GM04503 (cell line): ENCODE results near the gene PYURF.
"Not testable (repeated sequence)": the region's sequence is repeated elsewhere in the genome, so short reads cannot be mapped to it uniquely, and the experiment has no call there.

Experiments
- DNase-seq: peaks from one replicate; pipeline ENCODE4 v3.0.0-alpha.2; 2012; ENCODE audit warnings: low read depth

The PYURF gene, protein sequence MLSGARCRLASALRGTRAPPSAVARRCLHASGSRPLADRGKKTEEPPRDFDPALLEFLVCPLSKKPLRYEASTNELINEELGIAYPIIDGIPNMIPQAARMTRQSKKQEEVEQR

DNA sequence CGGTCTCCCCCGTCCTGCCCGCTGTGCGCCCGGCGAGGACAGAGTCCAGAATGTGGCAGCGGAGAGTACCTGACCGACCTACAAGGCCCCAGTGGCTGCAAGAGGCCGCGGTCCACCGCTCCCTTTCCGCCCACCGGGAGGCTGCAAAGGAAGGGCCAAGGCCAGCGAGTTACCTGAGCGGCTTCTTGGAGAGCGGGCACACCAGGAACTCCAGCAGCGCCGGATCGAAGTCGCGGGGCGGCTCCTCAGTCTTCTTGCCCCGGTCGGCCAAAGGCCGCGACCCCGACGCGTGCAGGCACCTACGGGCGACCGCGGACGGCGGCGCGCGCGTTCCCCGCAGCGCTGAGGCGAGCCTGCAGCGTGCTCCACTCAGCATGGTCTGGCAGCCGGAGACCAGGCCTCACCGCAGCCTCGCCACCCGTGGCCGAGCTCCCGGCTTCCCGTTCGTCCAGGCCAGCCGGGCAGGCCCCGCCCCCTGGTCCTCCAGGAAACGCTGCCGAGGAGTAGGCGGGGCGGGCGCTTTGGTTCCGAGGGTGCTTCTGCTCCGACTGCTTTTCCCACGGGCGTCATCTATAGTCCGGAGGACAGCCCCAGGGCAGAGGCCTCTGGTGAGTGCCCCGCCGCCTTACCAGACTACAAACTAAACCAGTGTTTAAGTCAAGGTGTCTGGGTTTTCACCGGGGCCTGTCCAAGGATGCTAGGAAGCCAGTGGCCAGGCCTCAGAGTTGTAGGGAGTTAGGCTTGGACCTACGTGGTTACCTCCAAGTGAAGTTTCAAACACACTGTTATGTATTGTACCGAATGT lies at the start of gene PYURF:
PYURF (minus strand) TSS at position 452 of the 805 bp plus-strand sequence; CDS start at position 376, 76 bp downstream.
- peak; percentile 75 for DNase-seq

DNA sequence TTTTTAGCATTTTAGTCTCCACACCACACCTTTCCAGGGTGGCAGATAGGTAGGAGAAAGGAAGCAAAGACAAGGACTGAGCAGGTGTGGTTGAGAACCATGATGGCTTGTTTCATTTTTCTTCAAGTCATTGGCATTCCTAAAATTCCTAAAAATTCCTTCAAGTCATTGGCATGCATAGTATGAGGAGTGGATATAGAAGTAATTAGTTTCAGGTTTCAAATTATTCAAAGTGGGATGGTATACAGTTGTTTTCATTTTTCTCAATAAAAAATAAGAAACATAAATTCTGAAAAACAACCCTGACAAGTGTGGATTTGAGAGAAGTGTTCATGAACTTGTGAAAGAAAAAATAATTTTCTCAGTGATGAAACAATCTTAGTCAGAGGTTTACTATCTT lies 46.4 kb upstream of the PYURF start:
- DNase-seq = no peak

DNA sequence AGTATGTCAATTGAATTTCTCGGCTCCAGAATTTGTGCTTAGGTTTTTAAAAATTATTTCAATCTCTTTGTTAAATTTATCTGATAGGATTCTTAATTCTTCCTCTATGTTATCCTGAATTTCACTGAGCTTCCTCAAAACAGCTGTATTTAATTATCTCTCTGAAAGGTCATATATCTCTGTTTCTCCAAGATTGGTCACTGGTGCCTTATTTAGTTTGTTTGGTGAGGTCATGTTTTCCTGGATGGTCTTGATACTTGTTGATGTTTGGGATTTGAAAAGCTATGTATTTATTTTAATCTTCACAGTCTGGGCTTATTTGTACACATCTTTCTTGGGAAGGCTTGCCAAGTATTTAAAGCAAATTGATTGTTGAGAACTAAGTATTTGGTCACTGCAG lies 44.0 kb upstream of the PYURF start:
- no peak for DNase-seq

DNA sequence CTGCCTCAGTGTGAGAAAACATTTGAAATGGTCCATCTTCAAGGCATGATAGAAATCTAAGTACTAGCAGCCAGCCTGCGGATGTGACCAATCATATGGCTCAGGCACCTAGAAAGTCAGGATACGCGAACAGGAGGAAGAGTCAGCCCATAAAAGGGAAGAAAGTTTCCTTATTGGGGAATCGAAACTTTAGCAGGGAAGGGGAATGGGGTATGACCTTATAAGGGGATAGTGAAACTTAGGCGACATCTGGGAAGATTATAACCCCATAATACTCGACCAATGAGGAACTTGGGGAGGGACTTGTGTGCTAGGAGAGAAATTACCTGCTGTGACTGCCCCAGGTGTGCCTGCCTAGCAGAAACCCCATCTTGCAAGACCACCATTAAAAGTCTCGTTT lies 26.2 kb upstream of the PYURF start:
- no peak for DNase-seq

DNA sequence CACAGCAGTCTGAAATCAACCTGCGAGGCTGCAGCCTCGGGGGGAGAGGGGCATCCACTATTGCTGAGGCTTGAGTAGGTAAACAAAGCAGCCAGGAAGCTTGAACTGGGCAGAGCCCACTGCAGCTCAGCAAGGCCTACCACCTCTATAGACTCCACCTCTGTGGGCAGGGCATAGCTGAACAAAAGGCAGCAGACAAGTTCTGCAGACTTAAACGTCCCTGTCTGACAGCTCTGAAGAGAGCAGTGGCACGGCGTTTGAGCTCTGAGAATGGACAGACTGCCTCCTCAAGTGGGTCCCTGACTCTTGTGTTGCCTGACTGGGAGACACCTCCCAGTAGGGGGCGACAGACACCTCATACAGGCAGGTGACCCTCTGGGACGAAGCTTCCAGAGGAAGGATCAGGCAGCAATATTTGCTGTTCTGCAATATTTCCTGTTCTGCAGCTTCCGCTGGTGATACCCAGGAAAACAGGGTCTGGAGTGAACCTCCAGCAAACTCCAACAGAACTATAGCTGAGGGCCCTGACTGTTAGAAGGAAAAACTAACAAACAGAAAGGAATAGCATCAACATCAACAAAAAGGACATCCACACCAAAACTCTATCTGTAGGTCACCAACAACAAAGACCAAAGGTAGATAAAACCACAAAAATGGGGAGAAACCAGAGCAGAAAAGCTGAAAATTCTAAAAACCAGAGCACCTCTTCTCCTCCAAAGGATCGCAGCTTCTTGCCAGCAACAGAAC lies 15.9 kb upstream of the PYURF start:
- not testable (repeated sequence) for DNase-seq

DNA sequence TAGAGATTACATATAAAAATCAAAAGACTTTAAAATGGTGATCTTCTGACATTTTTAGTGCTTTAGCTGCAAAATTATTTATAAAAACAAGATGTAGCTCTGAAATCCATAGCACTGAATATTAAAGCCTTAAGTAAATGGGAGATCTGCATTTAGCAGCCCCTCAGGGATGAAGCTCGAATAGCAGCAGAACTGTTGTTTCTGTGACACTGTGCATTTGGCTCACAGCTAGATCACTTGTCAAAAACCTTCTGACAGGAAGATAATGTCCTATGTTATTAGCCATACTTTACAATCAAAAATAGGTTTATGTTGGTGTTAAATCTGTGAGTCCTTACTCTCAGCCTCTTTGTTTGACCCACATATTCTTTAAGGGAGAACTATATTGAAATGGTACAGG lies 14.1 kb upstream of the PYURF start:
- no peak for DNase-seq

DNA sequence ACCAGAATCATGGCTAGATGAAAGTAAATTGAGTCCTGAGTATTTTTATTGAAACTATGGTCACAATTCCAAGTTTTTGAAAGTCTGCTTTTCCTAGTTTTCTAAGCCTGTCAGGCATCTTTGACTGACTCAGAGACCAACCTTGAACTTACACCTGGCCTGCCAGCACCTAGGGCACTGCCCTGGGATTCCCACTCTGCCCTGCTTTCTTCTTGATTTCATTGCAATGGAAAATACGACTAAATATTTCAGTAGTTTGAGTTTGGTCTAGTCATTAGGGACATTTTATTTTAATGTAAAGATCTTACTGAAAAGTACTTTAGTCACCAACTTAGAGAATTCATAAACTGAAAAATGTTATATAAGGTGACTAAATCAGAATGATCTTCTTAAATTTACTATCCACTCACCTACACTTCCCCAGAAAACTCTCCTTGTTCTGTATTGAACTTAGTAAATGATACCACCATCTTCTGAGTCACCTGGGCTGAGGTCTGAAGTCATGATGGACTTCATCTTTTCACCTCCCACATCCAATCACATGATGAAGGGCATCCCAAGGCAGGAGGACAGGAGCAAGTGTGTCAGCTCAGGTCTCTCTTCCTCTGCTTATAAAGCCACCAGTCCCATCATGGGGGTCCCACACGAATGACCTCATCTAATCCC lies 11.6 kb upstream of the PYURF start:
- no peak for DNase-seq

DNA sequence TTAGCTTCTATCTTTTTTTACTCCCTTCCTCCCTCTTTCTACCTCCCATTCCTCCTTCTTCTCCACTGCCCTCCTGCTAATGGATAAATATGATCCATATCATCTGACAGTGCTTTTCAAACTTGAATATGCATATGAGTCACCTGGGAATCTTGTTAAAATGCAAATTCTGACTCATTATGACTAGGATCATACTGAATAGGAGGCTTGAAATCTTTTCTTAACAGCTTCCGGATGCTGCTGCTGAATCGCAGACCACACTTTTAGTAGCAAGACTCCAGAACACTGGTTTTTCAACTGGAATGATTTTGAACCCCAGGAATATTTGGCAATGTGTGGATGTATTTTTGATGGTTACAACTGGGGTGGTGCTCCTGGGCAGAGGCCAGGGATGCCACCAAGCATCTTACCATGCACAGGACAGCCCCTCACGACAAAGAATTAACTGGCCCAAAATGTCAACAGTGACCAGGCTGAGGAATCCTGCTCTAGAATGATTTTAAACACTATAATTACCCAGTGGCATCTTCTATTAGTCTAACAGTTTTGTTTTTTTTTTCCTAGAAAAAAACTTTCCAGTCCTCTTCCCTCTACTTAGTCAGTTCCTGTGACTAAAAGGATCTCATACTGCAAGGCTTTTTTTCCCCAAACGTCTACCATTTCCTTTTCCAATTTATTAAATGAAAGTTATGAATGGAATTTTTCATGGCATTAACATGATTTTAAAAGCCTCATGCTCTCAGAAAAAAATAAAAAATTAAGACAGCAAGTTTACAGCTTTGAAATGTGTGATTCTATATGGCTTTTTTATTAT lies 10.6 kb upstream of the PYURF start:
- DNase-seq = peak; percentile 81

DNA sequence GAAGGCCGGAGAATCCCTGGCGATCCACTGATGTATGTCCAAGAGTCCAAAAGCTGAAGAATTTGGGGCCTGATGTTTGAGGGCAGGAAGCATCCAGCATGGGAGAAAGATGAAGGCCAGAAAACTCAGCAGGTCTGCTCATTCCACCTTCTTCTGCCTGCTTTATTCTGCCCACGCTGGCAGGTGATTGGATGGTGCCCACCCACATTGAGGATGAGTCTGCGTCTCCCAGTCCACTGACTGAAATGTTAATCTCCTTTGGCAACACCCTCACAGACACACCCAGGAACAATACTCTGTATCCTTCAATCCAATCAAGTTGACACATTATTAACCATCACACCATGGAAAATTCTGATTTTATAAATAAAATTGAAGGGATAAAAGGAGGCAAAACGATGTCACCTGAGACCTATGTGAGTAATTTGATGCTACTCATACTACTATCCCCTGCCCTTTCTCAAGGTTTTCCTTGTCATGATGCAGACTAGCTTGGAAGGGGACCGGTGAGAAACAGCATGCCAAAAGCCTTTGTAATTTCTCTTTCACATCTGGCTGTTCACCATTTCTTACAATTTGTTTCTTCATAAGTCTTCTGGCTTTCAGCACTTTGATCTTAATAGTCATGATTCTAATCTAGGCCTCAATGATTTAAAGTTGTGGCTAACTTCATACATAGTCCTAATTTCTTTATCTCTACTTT lies 9.7 kb upstream of the PYURF start:
- no peak for DNase-seq

DNA sequence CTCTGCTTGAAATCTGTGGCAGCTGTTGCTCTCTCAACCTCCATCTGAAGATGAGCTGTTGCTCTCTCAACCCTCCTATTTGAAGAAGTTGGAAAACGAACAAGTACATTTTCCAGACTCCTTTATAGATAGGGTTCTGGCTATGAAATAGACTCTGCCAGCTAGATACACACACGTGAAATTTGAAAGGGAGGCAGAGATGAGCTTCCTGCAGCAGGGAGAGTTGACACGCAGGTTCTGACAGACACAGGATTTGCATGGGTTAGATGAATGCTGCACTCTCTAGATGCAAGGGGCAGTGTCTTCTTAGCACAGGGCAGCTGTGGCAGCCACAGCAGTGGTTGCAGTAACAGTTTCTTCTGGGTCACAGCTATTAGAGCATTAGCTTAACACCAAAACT lies 8.0 kb upstream of the PYURF start:
- no peak for DNase-seq

DNA sequence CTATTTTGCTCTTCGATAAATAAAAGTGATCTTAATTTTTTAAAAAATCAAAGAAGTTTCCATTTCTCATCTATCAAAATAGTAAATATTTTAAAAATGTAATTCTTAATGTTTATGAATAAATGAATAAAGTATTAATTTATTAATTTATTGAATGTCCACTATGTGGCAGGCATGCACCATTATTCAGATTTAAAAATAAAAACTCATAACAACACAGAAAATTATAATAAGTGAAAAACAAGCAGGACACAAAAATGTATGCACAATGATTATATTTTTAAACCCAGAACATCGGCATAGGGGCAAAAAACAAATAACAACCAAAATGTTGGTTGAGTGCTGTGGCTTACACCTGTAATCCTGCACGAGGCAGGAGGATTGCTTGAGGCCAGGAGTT lies 5.3 kb upstream of the PYURF start:
- DNase-seq = no peak

DNA sequence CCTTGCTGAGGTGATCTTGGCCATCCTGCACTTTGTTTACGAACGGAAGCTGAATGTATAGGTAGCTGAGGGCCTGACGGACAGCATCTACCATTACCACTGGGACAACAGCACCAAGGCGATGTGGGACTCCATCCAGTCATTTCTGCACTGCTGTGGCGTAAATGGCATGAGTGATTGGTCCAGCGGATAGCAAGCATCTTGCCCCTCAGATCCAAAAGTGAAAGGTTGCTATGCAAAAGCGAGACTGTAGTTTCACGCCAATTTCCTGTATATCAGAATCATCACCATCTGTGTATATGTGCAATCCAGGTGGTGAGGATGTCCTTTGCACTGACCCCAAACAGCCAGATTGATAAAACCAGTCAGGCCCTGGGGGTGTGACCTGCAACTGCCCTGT lies 4.2 kb upstream of the PYURF start:
- DNase-seq = no peak

DNA sequence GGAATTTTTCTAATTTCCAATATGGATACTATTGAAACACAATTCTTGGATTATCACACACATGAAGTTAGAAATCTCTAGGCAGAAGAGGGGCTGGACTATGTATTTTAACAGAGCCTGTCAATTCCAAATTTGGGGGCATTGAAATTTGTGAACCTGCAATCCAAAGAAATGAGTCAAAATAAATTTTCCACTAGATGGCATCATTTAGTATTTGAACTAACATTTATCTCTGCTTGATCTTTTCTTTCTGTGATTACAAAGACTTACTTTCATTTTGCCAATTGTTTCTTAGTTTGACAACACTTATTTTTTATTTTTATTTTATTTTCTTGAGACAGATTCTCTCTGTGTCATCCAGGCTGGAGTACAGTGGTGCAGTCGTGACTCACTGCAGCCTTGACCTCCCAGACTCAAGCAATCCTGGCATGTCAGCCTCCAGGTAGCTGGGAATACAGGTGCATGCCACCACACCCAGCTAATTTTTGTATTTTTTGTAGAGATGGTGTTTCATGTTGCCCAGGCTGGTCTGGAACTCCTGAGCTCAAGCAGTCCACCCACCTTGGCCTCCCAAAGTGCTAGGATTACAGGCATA lies 2.7 kb upstream of the PYURF start:
- no peak for DNase-seq

DNA sequence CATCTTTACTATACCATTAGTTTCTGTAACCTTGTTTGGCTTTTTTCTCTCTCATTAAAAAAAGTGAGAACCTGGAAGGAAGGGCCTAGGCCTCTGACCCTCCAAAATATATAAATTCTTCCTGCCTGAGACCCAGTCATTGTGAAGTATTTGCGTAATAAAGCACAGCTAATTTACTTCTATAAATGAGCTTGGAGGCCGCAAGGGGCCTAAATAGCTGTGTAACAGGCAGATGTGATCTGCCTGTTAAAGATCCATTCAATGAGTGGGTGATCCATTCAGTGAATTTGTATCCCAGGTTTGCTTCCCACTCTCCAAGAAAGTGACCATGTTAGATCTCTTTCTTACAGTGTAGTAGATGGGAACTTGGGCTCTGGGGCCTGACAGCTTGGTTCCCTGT lies 595 bp upstream of the PYURF start:
- no peak for DNase-seq

DNA sequence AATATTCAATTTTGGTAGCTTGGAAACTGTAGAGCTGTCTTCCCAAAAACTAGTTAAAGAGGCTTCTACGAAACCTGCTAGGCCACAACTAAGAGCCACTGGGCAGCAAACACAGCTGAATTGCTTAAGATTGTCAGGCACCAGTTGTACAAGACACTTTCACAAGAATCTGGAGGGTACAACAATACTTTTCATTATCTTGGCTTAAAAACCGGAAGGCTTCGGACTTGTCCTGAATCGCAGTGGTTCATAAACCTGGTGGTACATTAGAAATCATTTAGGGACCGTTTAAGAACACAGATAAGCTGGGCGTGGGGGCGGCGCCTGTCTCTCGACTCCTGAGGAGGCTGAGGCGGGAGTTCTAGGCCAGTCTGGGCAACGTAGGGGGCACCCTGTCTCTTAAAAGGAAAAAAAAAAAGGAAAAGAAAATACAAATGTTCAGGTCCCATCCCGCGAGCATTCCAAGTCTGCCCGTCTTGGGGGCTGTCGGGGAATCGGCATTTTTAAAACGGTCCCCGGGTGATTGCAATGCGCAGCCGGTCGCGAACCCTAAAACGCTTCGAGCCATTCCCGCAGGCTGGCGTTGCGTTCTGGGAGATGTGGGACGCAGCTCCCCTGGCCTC lies 763 bp downstream of the PYURF start:
- DNase-seq = no peak

DNA sequence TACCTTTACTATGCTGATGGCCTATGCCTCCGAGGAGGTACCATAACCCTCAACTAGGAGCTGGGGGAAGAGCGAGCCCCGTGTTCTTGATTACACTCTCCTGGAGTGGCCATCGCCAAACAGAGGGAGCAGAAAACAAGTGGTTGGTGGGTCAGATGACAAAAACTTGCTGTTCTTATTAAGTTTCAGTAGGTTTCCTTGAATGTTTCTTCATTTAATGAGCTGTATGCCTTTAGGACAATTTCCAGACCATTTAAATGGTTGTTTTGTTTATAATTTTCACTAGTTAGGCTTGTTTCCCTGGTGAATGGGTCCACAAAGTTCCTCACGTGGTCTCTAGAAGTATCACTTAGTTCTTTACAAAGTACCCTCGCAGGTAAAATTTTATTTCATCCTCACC lies 4.7 kb downstream of the PYURF start:
- DNase-seq = no peak

DNA sequence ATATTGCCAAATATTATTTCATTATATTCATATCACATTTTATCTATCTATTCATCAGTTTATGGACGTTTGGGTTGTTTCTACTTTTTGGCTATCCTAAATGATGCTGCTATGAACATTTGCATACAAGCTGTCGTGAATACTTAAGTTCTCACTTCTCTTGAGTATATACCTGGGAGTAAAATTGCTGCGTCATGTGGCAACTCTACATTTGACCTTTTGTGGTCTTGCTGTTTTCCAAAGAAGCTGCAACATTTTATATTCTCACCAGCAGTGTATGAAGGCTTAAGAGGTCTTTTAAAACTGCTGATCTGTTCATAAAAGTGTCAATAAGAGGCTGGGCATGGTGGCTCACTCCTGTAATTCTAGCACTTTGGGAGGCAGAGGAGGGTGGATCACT lies 5.8 kb downstream of the PYURF start:
- no peak for DNase-seq

DNA sequence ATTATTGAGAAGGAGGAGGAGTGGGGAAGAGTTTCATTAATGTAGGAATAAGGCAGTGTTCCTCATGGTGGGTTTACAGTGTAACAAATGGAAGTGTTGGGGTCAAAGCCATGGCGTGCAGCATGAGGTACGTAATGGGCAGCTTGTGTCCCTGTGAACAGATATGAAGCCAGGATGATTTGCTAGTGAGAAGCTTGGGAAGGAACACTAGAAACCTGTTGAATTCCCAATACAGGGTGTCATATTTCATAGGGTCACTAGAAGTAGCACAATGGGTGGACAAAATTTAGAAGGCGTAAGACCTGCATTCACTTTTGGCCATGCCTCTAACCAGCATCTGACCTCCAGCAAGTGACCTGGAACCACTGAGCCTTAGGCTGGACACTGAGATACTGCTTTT lies 6.8 kb downstream of the PYURF start:
- no peak for DNase-seq

DNA sequence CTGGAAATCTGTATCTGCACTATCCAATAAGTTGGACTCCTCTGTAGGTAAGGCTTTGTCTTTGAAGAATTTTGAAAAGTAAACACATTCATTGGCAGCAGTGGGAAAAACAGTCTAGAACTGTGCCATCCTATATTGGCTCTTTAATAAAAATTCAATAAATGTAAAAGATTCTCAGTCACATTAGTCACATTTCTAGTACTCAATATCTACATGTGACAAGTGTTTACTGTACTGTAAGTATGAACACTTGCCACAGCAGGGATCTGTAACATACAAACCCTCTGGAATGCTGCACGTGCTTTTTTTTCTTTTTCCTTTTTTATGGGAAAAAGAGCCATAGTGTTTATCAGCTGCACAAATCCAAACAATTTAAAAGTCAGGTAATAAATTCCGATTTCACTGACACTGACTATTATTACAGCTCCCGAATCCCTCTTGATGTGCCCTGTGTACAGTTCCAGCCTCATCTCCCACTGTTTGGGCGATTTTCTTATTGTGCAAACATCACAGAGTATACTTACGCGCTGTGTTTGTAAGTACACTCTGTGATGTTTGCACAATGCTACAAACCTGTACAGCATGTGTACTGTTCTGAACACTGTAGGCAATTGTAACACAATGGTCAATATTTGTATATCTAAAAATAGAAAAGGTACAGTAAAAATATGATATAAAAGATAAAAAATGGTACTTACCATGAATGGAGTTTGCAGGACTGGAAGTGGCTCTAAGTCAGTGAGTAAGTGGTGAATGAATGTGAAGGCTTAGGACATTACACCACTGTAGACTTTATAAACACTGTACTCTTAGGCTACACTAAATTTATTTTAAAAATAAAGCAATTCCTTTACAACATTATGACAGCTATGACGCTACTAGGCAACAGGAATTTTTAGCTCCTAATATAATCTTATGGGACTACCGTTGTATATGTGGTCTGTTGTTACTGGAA lies 8.7 kb downstream of the PYURF start:
- DNase-seq = no peak
